SU-DHL-6 (cell line): ENCODE measurements around the gene CIAO3.

Experiments used
- H2AFZ ChIP-seq: fragments of 200-600 bp; sonication (generic); 2 replicates; pipeline ENCODE4 v1.6.1; 2014; ENCODE audit warnings: low read depth, mild to moderate bottlenecking, moderate library complexity, mixed read lengths, antibody characterized with exemption, low read length; ENCODE audit not compliant: severe bottlenecking
- H3F3A ChIP-seq: fragments of 200-600 bp; shearing (Covaris generic); 2 replicates; pipeline ENCODE4 v1.6.0; 2016; ENCODE audit warnings: antibody characterized with exemption, mild to moderate bottlenecking; ENCODE audit not compliant: insufficient read depth
- H3K27ac ChIP-seq: fragments of 200-600 bp; sonication (generic); 2 replicates; pipeline ENCODE4 v1.5.1; 2016; ENCODE audit warnings: low read depth, mild to moderate bottlenecking, low read length, moderate library complexity, mixed read lengths
- H3K27me3 ChIP-seq: fragments of 200-600 bp; sonication (generic), shearing (Covaris generic); 2 replicates; pipeline ENCODE4 v1.6.0; 2014; ENCODE audit warnings: mild to moderate bottlenecking, low read length
- H3K36me3 ChIP-seq: fragments of 200-600 bp; sonication (generic); 2 replicates; pipeline ENCODE4 v1.6.1; 2014; ENCODE audit warnings: mild to moderate bottlenecking, low read length, mixed read lengths
- H3K4me2 ChIP-seq: fragments of 300-600, 200-600 bp; shearing (Covaris generic), sonication (generic); 2 replicates; pipeline ENCODE4 v1.6.0; 2014; ENCODE audit warnings: low read length, low read depth, mild to moderate bottlenecking; ENCODE audit not compliant: poor library complexity, severe bottlenecking
- H3K4me3 ChIP-seq: fragments of 200-600 bp; sonication (generic); 2 replicates; pipeline ENCODE4 v1.5.1; 2014; ENCODE audit warnings: antibody characterized with exemption, low read length, mild to moderate bottlenecking, mixed read lengths; ENCODE audit not compliant: insufficient read depth, poor library complexity, severe bottlenecking
- H3K79me2 ChIP-seq: fragments of 200-600 bp; sonication (generic); 2 replicates; pipeline ENCODE4 v1.6.1; 2014; ENCODE audit warnings: mild to moderate bottlenecking, low read length, moderate library complexity; ENCODE audit not compliant: insufficient read depth
- H3K9ac ChIP-seq: fragments of 200-600 bp; sonication (generic); 2 replicates; pipeline ENCODE4 v1.7.0; 2014; ENCODE audit warnings: mild to moderate bottlenecking, low read length
- H3K9me2 ChIP-seq: fragments of 200-600 bp; sonication (generic); replicated peaks from 2 replicates; pipeline ENCODE4 v1.6.1; 2014; ENCODE audit warnings: low read length; ENCODE audit not compliant: insufficient read depth
- H3K9me3 ChIP-seq: fragments of 200-600 bp; sonication (generic); 2 replicates; pipeline ENCODE4 v1.6.1; 2014; ENCODE audit warnings: low read length, mixed read lengths; ENCODE audit not compliant: insufficient read depth
- H4K20me1 ChIP-seq: fragments of 200-600 bp; sonication (generic); 2 replicates; pipeline ENCODE4 v1.6.1; 2014; ENCODE audit warnings: low read depth, mild to moderate bottlenecking, antibody characterized with exemption, low read length, moderate library complexity, mixed read lengths
- CTCF ChIP-seq: fragments of 200-600 bp; sonication (generic); IDR thresholded peaks from one replicate; pipeline ENCODE4 v1.5.1; 2017; ENCODE audit warnings: antibody characterized with exemption, mild to moderate bottlenecking, low read length, moderate library complexity; ENCODE audit not compliant: insufficient read depth, poor library complexity, severe bottlenecking
- EZH2phosphoT487 ChIP-seq: fragments of 200-600 bp; sonication (generic), shearing (Covaris generic); conservative IDR thresholded peaks from 2 replicates; pipeline ENCODE4 v1.6.1; 2018; ENCODE audit warnings: mild to moderate bottlenecking, antibody characterized with exemption, low read length, moderate library complexity, mixed read lengths

The CIAO3 gene

GRCh38 chr16:707062-707538 is 33.7 kb downstream of the CIAO3 start:
- no peaks in the 10 kb centered on the region for H3F3A ChIP-seq
- no peak overlapping the region for H2AFZ ChIP-seq
- H4K20me1 ChIP-seq: no peaks in the 10 kb centered on the region
- H3K27me3 ChIP-seq: no peaks in the 10 kb centered on the region
- no peak overlapping the region for H3K4me3 ChIP-seq
- no peaks in the 10 kb centered on the region for H3K36me3 ChIP-seq
- no peaks in the 10 kb centered on the region for H3K79me2 ChIP-seq
- no peaks in the 10 kb centered on the region for H3K9me3 ChIP-seq
- H3K27ac ChIP-seq: no peak overlapping the region
- no peak overlapping the region for H3K4me2 ChIP-seq
- TF ChIP-seq EZH2phosphoT487 (no peak), CTCF (no peak)
- no peaks in the 10 kb centered on the region for H3K9me2 ChIP-seq
- no peak overlapping the region for H3K9ac ChIP-seq

GRCh38 chr16:706189-707061 is 34.4 kb downstream of the CIAO3 start:
- Histone ChIP-seq H3K9me2 (no peaks in the 10 kb centered on the region), H3K4me2 (no peak overlapping the region), H2AFZ (no peak overlapping the region), H3K9ac (no peak overlapping the region), H3K27me3 (no peaks in the 10 kb centered on the region), H3K4me3 (no peak overlapping the region), H3K36me3 (no peaks in the 10 kb centered on the region), H3K27ac (no peak overlapping the region), H3K9me3 (no peaks in the 10 kb centered on the region), H4K20me1 (no peaks in the 10 kb centered on the region), H3F3A (no peaks in the 10 kb centered on the region), H3K79me2 (no peaks in the 10 kb centered on the region)
- TF ChIP-seq EZH2phosphoT487: no peak
- no peak for TF ChIP-seq CTCF

GRCh38 chr16:705431-706188 is 35.2 kb downstream of the CIAO3 start, which contains the start of gene FBXL16:
FBXL16 (minus strand) TSS chr16:705801; CDS start chr16:697405, 8,396 bp downstream.
- Histone ChIP-seq H3K36me3 (no peaks in the 10 kb centered on the region), H3K79me2 (no peaks in the 10 kb centered on the region), H3K9me3 (no peaks in the 10 kb centered on the region), H3K27ac (no peak within 1 kb of the TSS), H3K9ac (no peak within 1 kb of the TSS), H3K4me2 (no peak within 1 kb of the TSS), H3K4me3 (no peak within 1 kb of the TSS), H3K27me3 (no peaks in the 10 kb centered on the region), H4K20me1 (no peaks in the 10 kb centered on the region), H3K9me2 (no peaks in the 10 kb centered on the region), H3F3A (no peaks in the 10 kb centered on the region), H2AFZ (no peak within 1 kb of the TSS)
- TF ChIP-seq EZH2phosphoT487 (no peak), CTCF (no peak)
